T-helper 1 cell treated with Interleukin-12 subunit alpha and Interleukin-12 subunit beta and Interleukin-4 antibody, amounts not matched to agents 30 μg/mL and 1 μg/mL, for 36 hours (primary cell): ENCODE data around the gene CSH1.
"Not testable (repeated sequence)": the region's sequence is repeated elsewhere in the genome, so short reads cannot be mapped to it uniquely, and the experiment has no call there.

ENCODE experiments used
- H3K27ac Mint-ChIP-seq: one replicate; pipeline ENCODE4 v1.8.0; 2021; ENCODE audit warnings: mild to moderate bottlenecking, mixed read lengths
- H3K27me3 Mint-ChIP-seq: one replicate; pipeline ENCODE4 v1.8.0; 2021; ENCODE audit warnings: low read depth, mixed read lengths
- H3K36me3 Mint-ChIP-seq: one replicate; pipeline ENCODE4 v1.8.0; 2021; ENCODE audit warnings: low read depth, mixed read lengths
- H3K4me1 Mint-ChIP-seq: one replicate; pipeline ENCODE4 v1.8.0; 2021; ENCODE audit warnings: low read depth, mixed read lengths
- H3K4me3 Mint-ChIP-seq: one replicate; pipeline ENCODE4 v1.8.0; 2021; ENCODE audit warnings: mild to moderate bottlenecking, moderate library complexity, mixed read lengths
- H3K9me3 Mint-ChIP-seq: one replicate; pipeline ENCODE4 v1.8.0; 2021; ENCODE audit warnings: mixed read lengths

The CSH1 gene

GRCh38 chr17:63898899-63899798, 2.8 kb upstream of the CSH1 start:
- peaks cover 24% of the 10 kb centered on the region for H3K27me3 Mint-ChIP-seq
- H3K27ac Mint-ChIP-seq, H3K9me3 Mint-ChIP-seq: not testable (repeated sequence)

GRCh38 chr17:63894821-63895220, 1.6 kb downstream of the CSH1 start:
- H3K36me3 Mint-ChIP-seq, H3K4me3 Mint-ChIP-seq, H3K4me1 Mint-ChIP-seq, H3K9me3 Mint-ChIP-seq, H3K27ac Mint-ChIP-seq: not testable (repeated sequence)
- peaks cover 27% of the 10 kb centered on the region for H3K27me3 Mint-ChIP-seq

More at GRCh38 chr17:63898899-63899798, 2.8 kb upstream of the CSH1 start:
- not testable (repeated sequence) for H3K4me3 Mint-ChIP-seq, H3K36me3 Mint-ChIP-seq
- peaks cover 12% of the 10 kb centered on the region for H3K4me1 Mint-ChIP-seq

GRCh38 chr17:63894021-63894420, 2.4 kb downstream of the CSH1 start:
- not testable (repeated sequence) for H3K27ac Mint-ChIP-seq
- H3K27me3 Mint-ChIP-seq, result peaks cover 29% of the 10 kb centered on the region

GRCh38 chr17:63892316-63893037, 3.9 kb downstream of the CSH1 start:
- H3K36me3 Mint-ChIP-seq, H3K4me1 Mint-ChIP-seq, H3K4me3 Mint-ChIP-seq, H3K9me3 Mint-ChIP-seq, H3K27ac Mint-ChIP-seq: not testable (repeated sequence)
- H3K27me3 Mint-ChIP-seq, result peaks cover 33% of the 10 kb centered on the region

More at GRCh38 chr17:63894021-63894420, 2.4 kb downstream of the CSH1 start:
- H3K4me1 Mint-ChIP-seq, H3K36me3 Mint-ChIP-seq, H3K9me3 Mint-ChIP-seq, H3K4me3 Mint-ChIP-seq: not testable (repeated sequence)

- H3K27ac Mint-ChIP-seq, H3K4me1 Mint-ChIP-seq, H3K9me3 Mint-ChIP-seq, H3K4me3 Mint-ChIP-seq, H3K36me3 Mint-ChIP-seq: not testable (repeated sequence)
- H3K27me3 Mint-ChIP-seq, result peaks cover 38% of the 10 kb centered on the region
Observed at GRCh38 chr17:63889026-63889848, 7.1 kb downstream of the CSH1 start.

- peaks cover 18% of the 10 kb centered on the region for H3K27me3 Mint-ChIP-seq
- H3K4me3 Mint-ChIP-seq, H3K4me1 Mint-ChIP-seq, H3K27ac Mint-ChIP-seq, H3K9me3 Mint-ChIP-seq, H3K36me3 Mint-ChIP-seq: not testable (repeated sequence)
Observed at GRCh38 chr17:63885119-63885518, 11.3 kb downstream of the CSH1 start.

GRCh38 chr17:63882626-63883126, 13.7 kb downstream of the CSH1 start:
- H3K36me3 Mint-ChIP-seq, H3K4me3 Mint-ChIP-seq, H3K27ac Mint-ChIP-seq, H3K4me1 Mint-ChIP-seq, H3K9me3 Mint-ChIP-seq: not testable (repeated sequence)
- peaks cover 19% of the 10 kb centered on the region for H3K27me3 Mint-ChIP-seq

GRCh38 chr17:63881935-63882601, 14.3 kb downstream of the CSH1 start, which contains the start of gene GH2:
Gene GH2, minus strand, starts transcription at chr17:63881944. Its CDS starts 143 bp downstream, at chr17:63881801.
- no peak within 1 kb of the TSS for H3K4me3 Mint-ChIP-seq
- peaks cover 13% of the 10 kb centered on the region for H3K27me3 Mint-ChIP-seq
- no peak within 1 kb of the TSS for H3K27ac Mint-ChIP-seq
- H3K36me3 Mint-ChIP-seq, result no peaks in the 10 kb centered on the region
- no peaks in the 10 kb centered on the region for H3K9me3 Mint-ChIP-seq
- peaks cover 2% of the 10 kb centered on the region for H3K4me1 Mint-ChIP-seq

GRCh38 chr17:63881337-63881736, 15.0 kb downstream of the CSH1 start:
- not testable (repeated sequence) for H3K9me3 Mint-ChIP-seq, H3K4me1 Mint-ChIP-seq, H3K4me3 Mint-ChIP-seq, H3K27ac Mint-ChIP-seq, H3K36me3 Mint-ChIP-seq
- peaks cover 10% of the 10 kb centered on the region for H3K27me3 Mint-ChIP-seq

- Mint-ChIP-seq H3K36me3 (no peaks in the 10 kb centered on the region), H3K27ac (no peak overlapping the region), H3K9me3 (no peaks in the 10 kb centered on the region), H3K4me1 (peaks cover 2% of the 10 kb centered on the region), H3K27me3 (peaks cover 10% of the 10 kb centered on the region), H3K4me3 (no peak overlapping the region)
Observed at GRCh38 chr17:63880706-63881105, 15.7 kb downstream of the CSH1 start.

- not testable (repeated sequence) for H3K9me3 Mint-ChIP-seq, H3K27ac Mint-ChIP-seq, H3K4me3 Mint-ChIP-seq, H3K36me3 Mint-ChIP-seq, H3K4me1 Mint-ChIP-seq, H3K27me3 Mint-ChIP-seq
Observed at GRCh38 chr17:63878413-63878812, 18.0 kb downstream of the CSH1 start.

- not testable (repeated sequence) for H3K9me3 Mint-ChIP-seq, H3K4me3 Mint-ChIP-seq, H3K36me3 Mint-ChIP-seq, H3K27ac Mint-ChIP-seq, H3K4me1 Mint-ChIP-seq
- peaks cover 15% of the 10 kb centered on the region for H3K27me3 Mint-ChIP-seq
Observed at GRCh38 chr17:63874693-63875092, 21.7 kb downstream of the CSH1 start.

- H3K36me3 Mint-ChIP-seq, H3K4me3 Mint-ChIP-seq, H3K27ac Mint-ChIP-seq, H3K4me1 Mint-ChIP-seq, H3K9me3 Mint-ChIP-seq: not testable (repeated sequence)
- H3K27me3 Mint-ChIP-seq, result peaks cover 12% of the 10 kb centered on the region
Observed at GRCh38 chr17:63874061-63874626, 22.2 kb downstream of the CSH1 start.

GRCh38 chr17:63873577-63873976, 22.8 kb downstream of the CSH1 start, which contains the start of gene CSH2:
Gene CSH2, minus strand, starts transcription at chr17:63873677. Its CDS starts 63 bp downstream, at chr17:63873614.
- not testable (repeated sequence) for H3K9me3 Mint-ChIP-seq, H3K36me3 Mint-ChIP-seq, H3K4me1 Mint-ChIP-seq, H3K4me3 Mint-ChIP-seq, H3K27ac Mint-ChIP-seq
- peaks cover 16% of the 10 kb centered on the region for H3K27me3 Mint-ChIP-seq
